ENCODE measurements around the gene RIN1. TPM values are rescaled to one million over a fixed set of nuclear protein-coding genes. Genes with fewer than 3 reads are reported as not detected.

The RIN1 gene
- total and polyA plus RNA-seq, 2 of the 13 experiments (the other 11 are each of a cell fraction or from before 2014, with no cell fraction given) = 2.4 to 4.1 TPM

- TF ChIP-seq ZNF713 (CRISPR knock-in tag; IDR thresholded peaks at IDR 0.05) = no peak
- no peak for TF ChIP-seq BRF2 (CRISPR knock-in tag; IDR thresholded peaks at IDR 0.05)
- TF ChIP-seq HNRNPUL1 (IDR thresholded peaks at IDR 0.05; ENCODE audit: low read depth, low read length) = no peak
- TF ChIP-seq SIN3A (IDR thresholded peaks at IDR 0.05; ENCODE audit: borderline replicate concordance, low read depth, low read length) = no peak
- no peak for TF ChIP-seq NCOA5 (CRISPR knock-in tag; IDR thresholded peaks at IDR 0.05)
- TF ChIP-seq ZNF235 (CRISPR knock-in tag; IDR thresholded peaks at IDR 0.05; ENCODE audit: borderline replicate concordance) = no peak
- no peak for TF ChIP-seq ZFP37 (CRISPR knock-in tag; IDR thresholded peaks at IDR 0.05; ENCODE audit: borderline replicate concordance)
- no peak for TF ChIP-seq ZNF777 (CRISPR knock-in tag; IDR thresholded peaks at IDR 0.05)
- 0 out of 2 replicates have a peak, but pooled peaks have one; percentile 39 for TF ChIP-seq NR1H2 (CRISPR knock-in tag; IDR thresholded peaks at IDR 0.05; ENCODE audit: borderline replicate concordance, low read depth)
- TF ChIP-seq ZFP36L1 (CRISPR knock-in tag; IDR thresholded peaks at IDR 0.05) = no peak
- no peak for TF ChIP-seq SIN3B (IDR thresholded peaks at IDR 0.05; ENCODE audit: low read length)
- no peak for TF ChIP-seq ZNF569 (CRISPR knock-in tag; IDR thresholded peaks at IDR 0.05; ENCODE audit: borderline replicate concordance)
- no peak for TF ChIP-seq MAFK (conservative IDR thresholded peaks at IDR 0.05 in 1 of 2, IDR thresholded peaks at IDR 0.05 in 1 of 2; ENCODE audit: low read length in 2 of 2)
- TF ChIP-seq ZNF776 (CRISPR knock-in tag; IDR thresholded peaks at IDR 0.05) = no peak; the same call in 1 of the 2 replicates
- peak; percentile 6; the same call in 1 of the 2 replicates for TF ChIP-seq GMEB1 (CRISPR knock-in tag; IDR thresholded peaks at IDR 0.05; ENCODE audit: borderline replicate concordance)
- TF ChIP-seq MTERF4 (CRISPR knock-in tag; IDR thresholded peaks at IDR 0.05) = peak; percentile 66; the same call in 1 of the 2 replicates
- TF ChIP-seq ZNF296 (CRISPR knock-in tag; conservative IDR thresholded peaks at IDR 0.05) = peak; percentile 77; the same call in 1 of the 2 replicates
- TF ChIP-seq ZNF160 (CRISPR knock-in tag; IDR thresholded peaks at IDR 0.05) = no peak
- no peak for TF ChIP-seq NKX3-1 (CRISPR knock-in tag; IDR thresholded peaks at IDR 0.05)
- TF ChIP-seq PCBP1 (IDR thresholded peaks at IDR 0.05; ENCODE audit: borderline replicate concordance, low read depth, low read length) = no peak
- 0 out of 2 replicates have a peak, but pooled peaks have one; percentile 21 for TF ChIP-seq SMAD1 (CRISPR knock-in tag; IDR thresholded peaks at IDR 0.05; ENCODE audit: borderline replicate concordance, low read depth)
- TF ChIP-seq ASH2L (IDR thresholded peaks at IDR 0.05; ENCODE audit: insufficient read length, low read depth, low read length) = no peak
- TF ChIP-seq U2AF1 (optimal IDR thresholded peaks at IDR 0.05; ENCODE audit: low read depth, low read length) = no peak
- TF ChIP-seq YY1 (IDR thresholded peaks at IDR 0.05; ENCODE audit: insufficient read depth, insufficient replicate concordance, low read depth, low read length) = no peak
- TF ChIP-seq ZNF230 (CRISPR knock-in tag; IDR thresholded peaks at IDR 0.05) = no peak
- TF ChIP-seq ZNF350 (CRISPR knock-in tag; IDR thresholded peaks at IDR 0.05; ENCODE audit: borderline replicate concordance, low read depth) = no peak; the same call in 1 of the 2 replicates
These were observed 10.5 kb upstream of the RIN1 start (continued) for GRCh38 chr11:66346476-66347424.

Measured in HepG2 (cell line).